ENCODE measurements around the gene POU4F3.
"Not testable (repeated sequence)": the region's sequence is repeated elsewhere in the genome, so short reads cannot be mapped to it uniquely, and the experiment has no call there.

POU4F3 gene, protein sequence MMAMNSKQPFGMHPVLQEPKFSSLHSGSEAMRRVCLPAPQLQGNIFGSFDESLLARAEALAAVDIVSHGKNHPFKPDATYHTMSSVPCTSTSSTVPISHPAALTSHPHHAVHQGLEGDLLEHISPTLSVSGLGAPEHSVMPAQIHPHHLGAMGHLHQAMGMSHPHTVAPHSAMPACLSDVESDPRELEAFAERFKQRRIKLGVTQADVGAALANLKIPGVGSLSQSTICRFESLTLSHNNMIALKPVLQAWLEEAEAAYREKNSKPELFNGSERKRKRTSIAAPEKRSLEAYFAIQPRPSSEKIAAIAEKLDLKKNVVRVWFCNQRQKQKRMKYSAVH

DNA sequence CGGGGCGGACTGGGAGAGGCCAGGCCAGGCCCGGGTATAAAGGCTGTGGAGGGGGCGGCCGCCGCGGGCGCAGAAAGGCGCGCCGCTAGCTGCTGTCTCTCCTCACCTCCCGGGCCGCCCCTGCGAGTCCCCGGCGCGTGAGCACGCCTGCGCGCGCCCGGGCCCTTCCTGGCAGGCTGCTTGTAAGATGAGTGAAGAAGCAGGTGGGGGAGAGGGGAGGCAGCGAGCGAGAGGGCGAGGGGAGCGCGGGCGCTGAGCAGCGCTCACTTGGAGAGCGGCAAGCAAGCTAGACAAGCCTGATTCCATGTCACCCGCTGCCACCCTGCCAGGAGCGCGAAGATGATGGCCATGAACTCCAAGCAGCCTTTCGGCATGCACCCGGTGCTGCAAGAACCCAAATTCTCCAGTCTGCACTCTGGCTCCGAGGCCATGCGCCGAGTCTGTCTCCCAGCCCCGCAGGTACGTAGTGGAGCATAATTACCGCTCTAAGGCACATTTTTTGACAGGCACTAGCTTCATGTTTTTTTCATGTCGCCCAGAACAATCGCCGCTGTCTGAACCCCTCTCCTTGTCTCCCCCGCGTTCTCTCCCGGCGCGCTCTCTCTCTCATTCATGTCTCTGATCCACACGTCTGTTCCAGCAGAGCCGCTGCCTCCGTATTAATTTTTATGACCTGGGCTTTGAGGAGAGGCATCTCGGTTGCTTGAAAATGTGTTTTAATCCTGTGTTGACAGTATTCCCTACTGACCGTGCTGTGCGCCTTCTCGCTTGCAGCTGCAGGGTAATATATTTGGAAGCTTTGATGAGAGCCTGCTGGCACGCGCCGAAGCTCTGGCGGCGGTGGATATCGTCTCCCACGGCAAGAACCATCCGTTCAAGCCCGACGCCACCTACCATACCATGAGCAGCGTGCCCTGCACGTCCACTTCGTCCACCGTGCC, at the start of gene POU4F3:
TSS of gene POU4F3 (plus strand) at position 66 of the 941 bp plus-strand sequence. CDS start at position 340, 274 bp downstream.
- DNase-seq = no peak

DNA sequence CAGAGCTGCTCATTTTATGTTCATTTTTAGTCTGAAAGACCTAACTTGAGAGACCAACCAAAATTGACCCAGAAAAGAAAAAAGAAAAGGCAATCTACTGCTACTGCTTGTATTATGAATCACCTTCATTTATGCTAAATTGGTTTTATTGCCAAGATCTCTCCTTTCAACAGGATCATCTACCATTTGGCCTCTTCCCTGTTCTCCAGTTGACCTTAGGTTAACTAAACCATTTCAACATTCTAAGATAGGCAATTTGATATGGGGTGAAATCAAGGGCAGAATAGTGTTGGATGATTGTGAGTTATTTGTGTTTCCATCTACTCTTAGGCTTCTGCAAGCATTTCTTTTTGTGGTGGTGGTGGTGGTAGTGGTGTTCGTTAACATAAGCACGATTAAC, 48.3 kb upstream of the POU4F3 start:
- DNase-seq = no peak

GRCh38 chr5:146291421-146292074, 47.1 kb upstream of the POU4F3 start:
- DNase-seq = peak in 1 of 2 experiments; percentile 10

GRCh38 chr5:146296245-146296644, 42.4 kb upstream of the POU4F3 start:
- DNase-seq = no peak

- not testable (repeated sequence) for DNase-seq
Measured at GRCh38 chr5:146298920-146299319, 39.7 kb upstream of the POU4F3 start.

- DNase-seq = no peak
Measured at GRCh38 chr5:146301626-146302025, 37.0 kb upstream of the POU4F3 start.

GRCh38 chr5:146302406-146302805, 36.2 kb upstream of the POU4F3 start:
- DNase-seq = no peak

- no peak for DNase-seq
Measured at GRCh38 chr5:146306838-146307237, 31.8 kb upstream of the POU4F3 start.

- DNase-seq = no peak
Measured at GRCh38 chr5:146307796-146308195, 30.8 kb upstream of the POU4F3 start.

DNA sequence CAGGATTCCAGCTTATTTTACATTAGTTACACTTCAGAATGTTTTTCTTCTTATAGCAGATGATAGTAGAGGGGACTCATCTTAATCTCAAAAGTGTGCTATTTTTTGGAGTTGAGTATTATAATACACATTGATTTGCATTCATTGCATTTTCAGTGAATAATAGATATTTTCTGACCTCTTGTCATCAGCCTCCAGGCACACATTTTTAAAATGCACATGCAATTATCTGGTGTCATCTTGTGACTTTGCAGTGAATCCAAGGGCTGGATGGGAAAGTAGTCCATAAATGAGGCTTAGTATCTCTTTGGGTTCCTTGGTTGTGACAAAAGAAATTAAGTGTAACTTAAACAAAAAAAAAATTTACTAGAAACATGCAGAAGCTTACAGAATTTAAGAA, 28.1 kb upstream of the POU4F3 start:
- DNase-seq = no peak

DNA sequence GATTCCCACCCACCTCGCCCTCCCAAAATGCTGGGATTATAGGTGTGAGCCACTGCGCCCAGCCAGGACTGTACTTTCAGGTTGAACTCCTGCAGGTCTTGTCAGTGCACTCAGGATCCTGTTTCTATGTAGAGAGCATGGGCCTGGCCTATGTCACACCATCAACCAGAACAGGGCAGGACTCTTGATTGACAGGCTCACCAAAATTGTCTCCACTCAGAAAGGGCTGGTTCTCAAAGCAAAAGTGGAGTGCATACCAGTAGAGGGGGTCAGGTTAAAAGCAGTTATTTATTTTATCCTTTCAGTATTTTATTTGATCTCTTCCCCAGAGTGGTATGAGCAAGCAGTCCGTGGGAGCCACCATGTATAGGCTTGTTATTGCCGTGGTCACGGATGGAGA, 27.4 kb upstream of the POU4F3 start:
- DNase-seq = no peak

GRCh38 chr5:146313027-146313426, 25.6 kb upstream of the POU4F3 start:
- DNase-seq = no peak

DNA sequence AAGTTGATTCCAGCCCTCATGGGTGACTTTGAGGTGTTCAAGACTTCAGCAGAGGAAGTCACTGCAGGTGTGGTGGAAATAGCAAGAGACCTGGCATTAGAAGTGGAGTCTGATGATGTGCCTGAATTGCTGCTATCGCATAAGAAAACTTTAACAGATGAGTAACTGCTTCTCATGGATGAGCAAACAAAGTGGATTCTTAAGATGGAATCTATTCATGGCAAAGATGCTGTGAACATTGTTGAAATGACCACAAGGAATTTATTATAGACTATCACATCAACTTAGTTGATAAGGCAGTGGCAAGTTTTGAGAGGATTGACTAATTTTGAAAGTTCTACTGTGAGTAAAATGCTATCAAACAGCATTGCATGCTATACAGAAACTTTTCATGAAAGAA, 17.1 kb upstream of the POU4F3 start:
- no peak for DNase-seq

DNA sequence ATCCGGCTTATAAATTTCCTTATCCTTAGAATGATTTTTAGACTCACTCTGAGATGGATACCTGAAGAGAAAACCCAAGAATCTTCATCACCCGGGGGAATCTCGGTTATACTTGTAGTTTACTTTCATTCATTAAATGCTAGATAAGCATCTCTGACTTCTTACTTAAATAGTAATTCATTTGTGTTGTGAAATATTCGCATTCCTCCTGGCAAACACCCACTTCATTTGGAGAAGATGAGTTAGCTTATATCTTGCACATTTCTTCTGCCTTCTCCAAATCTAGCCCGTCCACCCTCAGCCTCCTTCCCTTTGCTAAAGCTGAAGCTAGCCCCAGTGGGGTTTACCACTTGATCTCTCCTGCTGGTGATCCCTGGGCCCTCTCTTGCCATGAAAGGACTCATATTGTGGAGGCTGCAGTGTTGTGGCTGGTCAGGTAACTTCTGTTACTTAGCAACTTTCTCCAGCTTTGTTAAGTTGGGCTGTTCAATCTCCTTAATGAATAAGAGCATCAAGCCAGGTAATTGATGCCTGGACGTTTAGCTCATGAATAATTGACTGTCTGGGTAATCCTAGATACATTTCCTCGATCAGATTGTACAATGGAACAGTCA, 11.3 kb upstream of the POU4F3 start:
- no peak for DNase-seq

DNA sequence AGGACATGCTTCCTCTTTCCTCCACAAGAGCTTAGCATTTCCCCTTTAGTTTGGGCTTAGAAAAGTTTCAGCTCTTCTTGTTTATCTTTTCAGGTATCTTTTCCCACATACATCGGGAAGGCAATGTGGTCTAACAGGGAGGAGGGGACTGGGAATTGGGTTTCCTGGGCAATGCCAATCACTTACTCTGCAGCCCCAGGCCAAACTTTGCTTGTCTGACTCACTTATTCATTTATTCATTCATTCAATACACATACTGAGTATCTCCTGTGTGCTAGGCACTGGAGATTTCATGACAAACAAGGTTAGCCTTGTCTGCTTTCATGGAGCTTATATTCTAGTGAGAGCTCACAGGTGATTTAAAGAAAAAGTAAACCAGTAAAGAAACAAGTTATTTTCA, 10.7 kb upstream of the POU4F3 start:
- no peak for DNase-seq

DNA sequence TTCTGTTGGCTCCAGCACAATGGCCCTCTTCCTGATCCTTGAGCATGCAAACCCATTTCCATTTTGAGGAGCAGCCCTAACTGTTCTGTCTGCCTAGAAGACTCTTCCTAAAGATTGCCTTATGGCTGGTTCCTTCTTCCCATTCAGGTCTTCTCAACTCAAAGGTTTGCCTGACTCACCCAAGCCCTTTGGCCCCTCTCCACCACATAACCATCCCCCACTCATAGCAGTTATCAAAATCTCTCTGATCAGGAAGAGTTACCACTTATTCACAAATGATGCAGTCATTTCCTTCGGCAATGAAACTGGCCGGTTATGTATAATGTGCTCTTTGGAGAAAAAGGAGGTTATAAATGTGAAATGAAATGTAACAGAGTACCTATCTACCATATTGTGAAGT, 8.9 kb upstream of the POU4F3 start:
- DNase-seq = no peak

- DNase-seq = no peak
Measured at GRCh38 chr5:146331423-146331822, 7.2 kb upstream of the POU4F3 start.

DNA sequence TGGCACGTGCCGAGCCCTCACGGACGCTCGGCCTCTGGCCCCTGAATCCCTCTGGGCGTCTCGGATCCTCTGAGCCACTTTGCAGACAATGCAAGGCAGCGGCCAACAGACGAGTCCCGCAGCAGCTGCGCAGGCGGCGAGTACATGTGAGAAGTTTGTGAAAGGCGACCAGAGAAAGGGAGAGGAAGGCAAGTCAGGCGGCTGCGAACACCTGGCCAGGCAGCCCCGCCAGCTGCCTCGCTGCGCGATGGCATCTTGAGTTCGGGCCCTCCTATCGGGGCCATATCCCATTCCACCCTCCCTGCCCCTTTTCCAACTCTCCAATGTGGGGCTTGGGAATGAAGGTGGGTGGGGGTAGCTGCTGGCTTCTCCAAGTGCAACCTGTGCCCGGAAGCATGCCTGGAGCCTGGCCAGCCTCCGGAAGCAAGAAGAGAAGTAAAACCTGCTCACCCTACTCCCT, 4.5 kb upstream of the POU4F3 start:
- no peak for DNase-seq

DNA sequence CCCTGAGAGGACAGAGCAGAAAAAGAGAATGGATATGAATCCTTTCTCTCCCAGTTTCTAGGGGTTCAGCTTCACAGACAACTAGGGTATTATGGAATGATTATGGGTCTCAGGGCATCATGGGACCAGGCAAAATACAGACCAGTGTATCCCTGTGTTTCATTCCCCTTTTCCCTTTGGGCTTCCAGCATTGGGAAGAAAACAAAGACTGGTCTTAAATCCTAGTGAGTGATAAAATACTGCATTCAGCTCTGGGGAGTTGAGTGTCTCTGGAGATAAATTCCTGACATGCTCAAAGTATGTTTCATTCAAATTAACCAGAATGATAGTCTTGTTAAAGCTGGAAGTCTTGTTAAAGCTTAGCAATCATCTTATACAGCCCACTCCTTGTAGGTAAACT, 2.4 kb upstream of the POU4F3 start:
- DNase-seq = no peak

GRCh38 chr5:146337264-146337904, 1.3 kb upstream of the POU4F3 start:
- DNase-seq = no peak

DNA sequence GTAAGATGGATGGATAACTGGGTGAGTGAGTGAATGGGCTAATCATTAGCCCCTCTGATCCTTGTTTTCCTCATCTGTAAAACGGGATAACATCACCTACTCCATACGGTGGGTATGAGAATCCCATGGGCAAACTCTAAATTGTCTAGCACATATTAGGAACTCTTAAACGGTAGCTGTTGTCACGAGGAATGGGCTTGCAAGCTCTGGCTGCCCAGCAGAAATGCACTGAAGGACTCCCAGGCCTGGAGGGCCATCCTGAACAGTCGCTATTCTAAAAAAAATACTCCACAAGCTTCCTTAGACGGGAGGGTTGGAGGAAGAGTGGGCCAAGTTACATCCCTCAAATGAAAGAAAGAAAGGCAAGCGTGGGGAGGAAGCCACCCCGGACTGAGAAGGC, 711 bp upstream of the POU4F3 start:
- DNase-seq = no peak

- no peak for DNase-seq
Measured at GRCh38 chr5:146339715-146340259, 1.1 kb downstream of the POU4F3 start.
